Stimulated activated CD8-positive, alpha-beta memory T cell treated with anti-CD3 and anti-CD28 coated beads, Interleukin-15, amount 100 ng/mL, for 24 hours (primary cell): ENCODE measurements around the gene CYS1.

Experiments
- DNase-seq: peaks from one replicate; pipeline ENCODE4 v3.0.0-alpha.2; 2020; ENCODE audit warnings: low read depth

The CYS1 gene

DNA sequence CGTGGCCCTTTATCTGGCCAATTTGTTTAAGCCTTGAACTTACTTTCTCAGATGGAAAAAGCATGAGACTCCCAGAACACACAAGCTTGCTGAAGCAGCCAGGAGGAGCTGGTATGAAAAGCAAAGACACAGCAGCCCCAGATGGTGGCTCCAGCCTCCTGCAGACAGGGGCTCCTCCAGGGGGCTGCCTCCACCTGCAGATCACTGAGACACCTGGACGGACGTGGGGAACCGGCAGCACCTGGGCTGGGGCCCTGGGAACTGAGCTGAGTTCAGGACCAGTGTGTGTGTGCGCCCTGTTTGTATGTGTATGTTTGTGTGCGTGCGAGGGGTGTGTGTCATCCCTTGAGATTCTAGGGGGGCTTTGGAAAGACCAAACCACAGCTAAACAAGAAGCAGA lies 8.6 kb downstream of the CYS1 start:
- DNase-seq, result no peak

DNA sequence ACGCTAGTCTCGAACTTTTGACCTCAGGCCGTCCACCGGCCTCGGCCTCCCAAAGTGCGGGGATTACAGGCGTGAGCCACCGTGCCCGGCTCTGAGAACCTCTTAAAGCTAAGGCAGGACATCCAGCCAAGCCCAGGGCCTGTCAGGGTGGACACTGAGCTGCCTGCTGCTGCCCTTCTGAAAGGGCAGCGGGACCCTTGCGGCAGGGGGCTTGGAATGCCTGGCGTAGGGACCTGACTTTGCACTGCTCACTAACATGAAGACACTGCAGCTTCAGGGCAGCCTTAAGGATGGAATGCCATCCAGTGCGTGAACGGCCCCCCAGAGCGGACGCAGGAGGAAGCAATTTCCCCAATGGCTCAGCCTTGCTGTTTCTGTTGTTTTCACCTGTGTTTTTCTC lies 9.0 kb downstream of the CYS1 start:
- no peak for DNase-seq

DNA sequence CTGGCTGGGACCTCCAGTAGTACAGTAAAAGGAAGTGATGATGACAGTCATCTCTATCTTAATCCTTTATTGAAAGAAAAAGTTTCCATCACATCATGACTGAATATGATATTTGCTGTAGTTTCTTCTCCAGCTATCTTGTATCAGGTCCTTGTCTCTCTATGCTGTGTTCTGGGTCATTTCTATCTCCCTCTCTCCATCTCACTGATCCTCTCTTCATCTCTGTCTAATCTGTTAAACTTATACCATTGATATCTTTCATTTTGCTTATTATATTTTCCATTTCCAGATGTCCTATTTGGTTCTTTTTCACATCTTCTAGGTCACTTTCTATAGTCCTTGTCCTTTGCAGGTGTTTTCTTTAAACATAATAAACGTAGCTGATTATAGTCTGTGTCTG lies 12.3 kb downstream of the CYS1 start:
- DNase-seq, result no peak

DNA sequence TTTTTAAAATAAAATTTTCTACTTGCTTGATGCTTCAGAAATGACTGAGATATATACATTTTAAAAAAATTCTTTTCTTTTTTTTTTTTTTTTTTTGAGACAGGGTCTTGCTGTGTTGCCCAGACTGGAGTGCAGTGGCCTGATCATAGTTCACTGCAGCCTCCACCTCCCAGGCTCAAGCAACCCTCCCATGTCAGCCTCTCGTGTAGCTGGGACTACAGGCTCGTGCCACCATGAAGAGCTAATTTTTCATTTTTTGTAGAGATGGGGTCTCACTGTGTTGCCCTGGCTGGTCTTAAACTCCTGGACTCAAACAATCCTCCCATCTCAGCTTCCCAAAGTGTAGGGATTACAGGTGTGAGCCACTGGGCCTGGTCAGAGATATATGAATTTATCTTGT lies 12.9 kb downstream of the CYS1 start:
- no peak for DNase-seq

DNA sequence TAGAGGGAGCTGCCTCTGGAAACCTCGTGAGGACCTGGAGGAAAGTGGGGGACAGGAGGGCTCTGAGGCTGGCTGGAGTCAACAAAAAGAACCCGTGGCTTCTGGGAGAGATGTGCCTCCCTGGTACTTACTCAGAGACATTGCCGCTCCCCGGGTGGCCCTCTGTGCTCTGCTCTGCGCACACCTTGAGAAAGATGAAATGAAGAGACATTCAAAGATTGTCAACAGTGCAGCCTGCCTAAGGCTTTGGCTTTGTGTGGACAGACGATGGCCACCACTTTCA lies 14.5 kb downstream of the CYS1 start:
- no peak for DNase-seq

DNA sequence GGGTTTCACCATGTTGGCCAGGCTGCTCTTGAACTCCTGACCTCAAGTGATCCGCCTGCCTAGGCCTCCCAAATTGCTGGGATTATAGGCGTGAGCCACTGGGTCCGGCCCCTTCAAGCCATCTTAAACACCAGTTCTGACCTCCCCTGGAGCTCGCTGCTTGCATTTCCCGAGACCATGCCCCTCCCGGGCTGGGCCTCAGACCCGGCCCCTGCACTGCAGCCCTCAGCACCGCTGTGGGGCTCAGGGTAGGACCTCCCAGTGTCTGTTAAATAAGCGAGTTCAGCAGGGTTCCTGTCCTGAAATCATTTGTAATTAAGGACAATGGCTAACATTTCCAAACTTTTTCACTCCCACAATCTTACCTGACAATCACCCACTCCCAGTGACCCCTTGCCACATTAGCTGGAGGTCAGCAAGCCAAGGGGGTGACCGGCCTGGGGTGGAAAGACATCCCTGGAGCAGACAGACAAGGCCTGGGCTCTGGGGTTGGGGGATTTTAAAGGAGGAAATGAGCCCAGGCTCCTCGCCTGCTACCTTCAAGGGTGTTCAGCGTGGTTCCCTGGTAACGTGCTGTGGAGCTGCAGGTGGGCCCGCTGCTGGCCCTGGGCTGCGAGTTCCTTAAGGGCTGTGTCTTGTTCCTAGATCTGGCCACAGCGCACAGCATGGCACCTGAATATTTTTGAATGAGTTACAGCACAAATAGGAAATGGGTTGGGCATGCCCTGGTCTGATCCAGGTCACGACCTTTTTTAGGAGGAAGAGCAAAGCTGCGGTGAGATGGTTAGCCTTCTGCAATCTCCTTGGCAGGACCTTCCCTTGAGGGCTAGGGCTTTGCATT lies 15.1 kb downstream of the CYS1 start:
- no peak for DNase-seq

DNA sequence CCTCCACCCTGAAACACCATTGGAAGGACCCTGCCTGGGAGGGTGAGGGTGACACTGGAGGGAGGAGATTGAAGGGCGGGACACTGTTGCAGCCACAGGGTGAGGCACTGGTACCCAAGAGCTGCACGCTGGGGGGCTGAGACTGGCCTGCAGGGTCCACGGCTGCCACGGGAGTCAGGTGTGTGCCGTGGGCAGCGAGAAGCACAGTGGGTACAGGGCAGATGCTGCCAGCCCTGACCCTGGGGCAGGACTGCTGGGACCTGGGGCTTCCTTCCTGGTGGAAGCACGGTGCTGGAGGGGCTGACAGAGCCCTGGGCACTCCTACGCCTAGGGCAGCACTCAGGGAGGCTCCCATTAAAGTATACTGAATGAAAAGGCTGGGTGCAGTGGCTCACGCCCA lies 16.6 kb downstream of the CYS1 start:
- DNase-seq, result no peak

DNA sequence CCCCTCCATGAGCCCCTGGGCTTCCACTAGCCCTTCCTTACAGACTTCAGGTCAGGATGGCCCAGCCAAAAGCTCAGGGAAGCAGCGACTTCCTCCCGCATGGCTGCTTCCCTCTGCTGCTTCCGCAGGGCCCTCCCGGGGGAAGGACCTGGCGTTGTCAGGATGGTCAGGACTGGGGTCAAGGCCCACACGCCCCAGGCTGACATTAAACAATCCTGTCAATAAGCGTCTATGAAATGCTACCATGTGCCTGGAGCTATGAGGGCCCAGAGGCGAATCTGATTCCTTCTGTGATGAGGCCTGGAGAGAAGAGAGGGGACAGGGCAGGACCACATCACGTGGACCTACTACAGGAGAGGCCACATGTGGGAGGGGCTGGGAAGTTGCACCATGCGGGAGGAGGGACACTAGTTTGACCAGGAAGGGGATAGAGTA lies 17.3 kb downstream of the CYS1 start:
- no peak for DNase-seq

DNA sequence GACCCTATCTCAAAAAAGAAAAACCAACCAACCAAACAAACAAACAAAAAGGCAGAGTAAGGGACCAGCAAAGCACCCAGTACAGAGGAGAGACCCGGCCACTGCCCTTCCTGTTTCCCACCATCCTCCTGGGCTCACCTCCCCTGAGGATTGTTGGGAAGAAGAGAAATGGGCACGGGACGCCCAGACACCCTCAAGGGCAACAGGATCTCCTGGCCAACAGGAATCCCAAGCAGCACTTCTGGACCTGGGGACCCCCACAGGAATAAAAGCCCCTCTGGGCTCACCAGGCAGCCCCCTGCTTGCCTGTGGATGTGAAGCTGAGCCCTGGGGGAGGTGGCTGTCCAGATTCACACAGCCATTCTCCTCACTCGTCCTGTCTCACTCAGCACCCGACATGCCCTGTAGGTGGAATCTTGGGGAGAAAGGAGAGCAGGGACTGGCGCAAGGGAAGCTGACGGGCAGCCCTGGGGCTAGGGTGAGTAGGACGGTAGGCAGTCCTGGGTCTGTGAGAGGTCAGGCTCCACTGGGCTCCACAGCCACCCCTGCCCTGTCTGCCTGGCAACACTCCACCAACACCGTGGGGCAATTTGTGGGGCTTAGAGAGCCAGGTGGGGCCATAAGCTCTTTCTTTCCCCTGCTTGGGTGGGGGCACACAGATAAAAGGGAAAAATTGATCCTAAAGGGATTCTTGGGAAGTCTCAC lies 18.8 kb downstream of the CYS1 start:
- no peak for DNase-seq

DNA sequence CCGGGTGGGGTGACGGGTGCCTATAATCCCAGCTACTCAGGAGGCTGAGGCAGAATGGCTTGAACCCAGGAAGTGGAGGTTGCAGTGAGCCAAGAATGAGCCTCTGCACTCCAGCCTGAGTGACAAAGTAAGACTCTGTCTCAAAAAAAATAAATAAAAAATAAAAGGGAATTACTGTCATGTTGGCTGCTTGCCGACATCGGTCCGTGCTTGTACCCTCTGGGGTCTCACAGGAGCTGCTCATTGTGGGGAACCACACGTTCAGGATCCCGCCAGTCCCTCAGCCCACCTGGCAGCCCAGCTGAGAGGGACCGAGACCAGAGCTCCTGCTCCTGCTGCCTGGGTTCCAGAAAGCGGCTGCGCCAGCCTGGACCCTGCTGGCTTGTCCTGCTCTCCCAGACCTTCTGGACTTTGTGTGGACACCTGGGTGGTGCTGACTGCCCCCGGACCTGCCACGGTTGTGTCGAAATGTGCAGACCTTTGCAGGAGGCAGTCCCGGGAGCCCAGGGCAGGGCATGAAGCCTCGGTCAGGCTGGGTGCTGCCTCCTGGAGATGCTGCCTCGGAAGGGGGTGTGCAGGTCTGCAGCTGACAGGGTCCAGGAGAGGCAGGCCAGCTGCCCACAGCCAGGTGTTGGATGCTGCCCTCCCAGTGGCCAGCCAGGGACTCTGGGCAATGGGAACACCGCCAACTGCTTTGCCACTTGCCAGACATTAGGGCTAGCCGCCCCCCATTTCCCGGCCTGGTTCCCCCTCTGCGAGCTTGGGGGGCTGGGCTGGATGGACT lies 20.5 kb downstream of the CYS1 start:
- DNase-seq, result no peak

DNA sequence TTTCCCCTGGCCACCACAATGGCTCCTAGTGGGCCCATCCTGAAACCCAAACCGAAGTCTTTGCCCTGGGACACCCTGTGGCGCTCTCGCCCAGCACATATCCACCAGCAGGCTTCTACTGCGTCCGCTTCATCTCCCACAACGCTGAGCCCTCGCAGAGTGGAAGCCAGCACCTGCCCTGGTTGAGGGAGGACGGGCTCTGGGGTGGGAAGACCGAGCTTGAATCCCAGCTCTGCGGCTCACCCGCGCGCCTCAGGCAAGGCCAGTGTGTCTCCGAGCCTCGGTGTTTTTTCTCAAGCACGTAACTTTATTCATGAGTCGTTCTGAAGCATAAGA lies 21.2 kb downstream of the CYS1 start:
- no peak for DNase-seq

DNA sequence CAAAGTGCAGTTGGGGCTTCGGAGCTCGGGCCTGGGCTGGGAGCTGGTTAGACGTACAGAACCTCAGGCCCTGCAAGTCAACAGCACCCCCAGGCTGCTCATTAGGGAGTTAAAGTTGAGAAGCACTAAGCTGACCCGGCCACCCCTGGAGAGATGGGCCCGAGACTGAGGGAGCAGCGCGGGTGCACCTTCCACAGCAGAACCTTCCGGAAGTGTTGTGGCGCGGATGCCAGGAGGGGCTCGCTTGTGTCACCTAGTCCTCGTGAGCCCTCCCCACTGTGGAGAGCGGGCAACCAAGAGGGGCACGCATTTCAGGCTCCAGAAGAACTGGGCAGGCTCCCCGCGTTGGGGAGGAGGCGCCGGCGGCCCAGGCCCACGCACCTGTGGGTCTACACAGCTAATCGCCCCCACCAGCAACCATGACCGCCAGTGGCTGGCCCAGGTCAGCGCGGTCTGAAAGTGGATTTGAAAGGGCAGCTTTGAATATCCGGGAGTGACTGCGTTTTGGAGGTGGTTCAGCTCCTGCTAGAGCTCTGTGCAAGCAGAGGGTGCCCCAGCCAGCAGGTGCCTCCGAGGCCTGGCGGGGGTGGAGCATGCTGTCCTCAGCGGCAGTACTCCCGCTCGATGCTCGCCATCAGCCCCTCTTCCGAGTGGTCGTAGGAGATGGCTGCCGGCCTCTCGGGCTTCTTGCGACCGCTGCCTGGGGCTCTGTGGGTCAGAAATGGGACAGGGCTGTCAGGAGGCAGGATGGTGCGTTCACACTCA lies 21.8 kb downstream of the CYS1 start:
- DNase-seq, result no peak

DNA sequence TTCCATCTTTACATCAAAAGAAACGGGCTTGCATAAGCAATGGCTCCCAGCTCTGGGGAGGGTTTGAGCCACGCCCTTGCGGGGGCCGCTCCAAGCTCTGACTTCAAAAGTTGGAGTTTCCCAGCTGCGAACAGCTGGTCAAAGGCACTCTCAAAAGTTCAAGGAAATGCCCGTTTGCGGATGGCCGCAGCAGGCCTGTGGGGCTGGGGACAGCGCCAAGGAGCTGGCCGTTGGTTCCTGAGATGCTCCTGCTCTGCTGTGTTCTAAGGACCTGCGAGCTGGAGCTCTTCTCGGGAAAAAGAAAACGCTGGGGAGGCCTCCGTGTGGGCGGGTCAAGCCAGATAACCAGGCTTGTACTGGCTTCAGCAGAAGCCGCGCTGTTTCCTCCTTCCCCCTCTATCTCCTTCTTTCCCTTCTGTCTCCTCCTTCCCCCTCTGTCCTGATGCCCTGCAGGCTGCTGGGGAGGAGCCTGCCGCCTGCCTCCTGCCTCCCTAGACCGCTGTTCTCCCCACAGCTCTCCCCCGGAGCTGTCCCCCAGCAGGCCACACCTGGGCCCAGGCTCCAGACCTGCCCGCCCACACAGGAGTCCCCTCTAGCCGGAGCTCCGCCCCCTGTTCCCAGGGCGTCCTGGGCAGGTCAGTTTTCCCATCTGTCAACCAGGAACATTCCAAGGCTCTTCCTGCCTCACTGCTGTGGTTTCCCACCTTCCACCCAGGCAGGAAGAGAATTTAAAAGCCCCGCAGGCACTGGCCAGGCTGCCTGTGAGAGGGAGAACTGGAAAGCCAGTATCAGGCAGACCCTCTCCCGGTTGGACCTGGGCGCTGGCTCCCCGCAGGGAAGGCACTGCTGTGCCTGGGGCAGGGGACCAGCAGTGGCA lies 22.7 kb downstream of the CYS1 start:
- no peak for DNase-seq

DNA sequence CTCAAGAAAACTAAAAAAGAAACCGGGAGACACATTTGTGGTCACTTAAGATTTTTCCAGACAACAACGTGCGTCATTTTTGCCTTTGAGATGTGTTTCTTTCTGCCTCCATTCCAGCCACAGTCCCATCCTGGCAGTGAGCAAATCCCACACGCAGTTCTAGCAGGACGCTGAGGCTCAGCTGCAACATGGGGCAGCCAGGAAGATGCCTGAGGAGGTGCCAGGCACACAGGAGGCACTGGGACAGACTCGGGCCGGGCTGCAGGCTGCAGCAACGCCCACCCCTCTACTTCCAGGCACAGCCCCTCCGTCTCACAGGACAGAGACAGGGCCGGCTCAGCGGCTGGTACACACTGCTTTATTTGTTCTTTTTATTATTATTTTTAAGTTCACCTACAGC lies 23.8 kb downstream of the CYS1 start:
- DNase-seq, result no peak

DNA sequence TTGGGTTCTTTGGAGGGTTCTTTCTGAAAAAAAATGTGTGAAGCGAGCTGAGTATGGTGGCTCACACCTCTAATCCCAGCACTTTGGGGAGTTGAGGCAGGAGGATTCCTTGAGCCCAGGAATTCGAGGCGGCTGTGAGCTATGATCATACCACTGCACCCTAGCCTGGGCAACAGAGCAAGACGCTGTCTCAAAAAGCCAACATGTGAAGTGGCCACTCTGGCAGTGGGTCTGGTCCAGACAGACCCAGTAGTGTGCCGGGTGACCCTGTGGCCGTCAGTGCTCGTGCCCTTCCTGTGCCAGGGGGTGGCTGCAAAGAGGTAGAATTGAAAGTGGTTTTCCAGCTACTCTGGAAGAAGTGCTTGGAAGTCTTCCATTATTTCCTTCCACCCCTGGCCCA lies 25.2 kb downstream of the CYS1 start:
- no peak for DNase-seq

DNA sequence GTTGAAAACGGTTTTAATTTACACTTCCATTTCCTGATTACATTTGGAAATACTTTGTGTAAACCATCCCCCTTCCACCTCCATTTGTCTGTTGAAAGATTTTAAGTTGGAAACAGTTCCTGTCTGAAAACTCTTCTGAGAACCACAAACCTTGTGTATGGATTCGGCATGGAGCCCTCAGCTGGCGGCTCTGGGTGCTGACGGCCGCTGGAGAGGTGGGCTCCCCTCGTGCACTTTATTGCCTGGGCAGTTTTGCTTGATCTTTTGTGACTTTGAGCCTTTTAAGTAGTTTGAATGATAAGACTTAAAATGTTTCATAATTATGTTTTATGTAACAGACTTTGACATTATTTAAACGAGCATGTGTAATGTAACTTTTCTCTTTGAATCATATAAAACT lies 25.8 kb downstream of the CYS1 start:
- DNase-seq, result no peak

DNA sequence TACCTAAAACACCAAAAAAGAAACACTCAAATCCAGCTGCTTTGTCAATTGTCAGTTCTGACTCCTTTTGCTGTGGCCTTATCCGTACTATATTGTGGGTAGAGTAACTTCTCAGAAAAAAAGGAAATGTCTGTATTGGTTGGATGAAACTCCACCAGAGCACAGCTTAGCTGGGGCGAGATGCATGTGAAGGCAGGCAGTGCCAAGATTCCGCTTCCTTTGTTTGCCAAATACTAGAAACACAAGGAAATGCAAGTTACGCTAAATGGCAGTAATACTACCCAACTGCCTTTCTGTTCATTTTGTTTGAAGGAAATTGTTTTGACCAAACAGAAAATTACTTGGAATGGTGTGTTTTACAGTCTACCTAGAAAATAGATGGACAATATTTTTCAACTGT lies 26.9 kb downstream of the CYS1 start:
- no peak for DNase-seq

DNA sequence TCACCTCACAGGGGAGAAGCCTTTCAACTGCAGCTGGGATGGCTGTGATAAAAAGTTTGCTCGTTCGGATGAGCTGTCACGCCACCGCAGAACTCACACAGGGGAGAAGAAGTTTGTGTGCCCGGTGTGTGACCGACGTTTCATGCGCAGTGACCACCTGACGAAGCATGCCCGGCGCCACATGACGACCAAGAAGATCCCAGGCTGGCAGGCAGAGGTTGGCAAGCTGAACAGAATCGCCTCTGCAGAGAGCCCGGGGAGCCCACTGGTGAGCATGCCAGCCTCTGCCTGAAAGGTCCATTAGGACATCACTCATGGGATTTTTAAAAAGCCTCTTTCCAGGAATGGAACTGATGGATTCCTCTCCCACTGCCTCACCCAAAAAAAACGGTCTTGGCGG lies 28.0 kb downstream of the CYS1 start:
- DNase-seq, result no peak

DNA sequence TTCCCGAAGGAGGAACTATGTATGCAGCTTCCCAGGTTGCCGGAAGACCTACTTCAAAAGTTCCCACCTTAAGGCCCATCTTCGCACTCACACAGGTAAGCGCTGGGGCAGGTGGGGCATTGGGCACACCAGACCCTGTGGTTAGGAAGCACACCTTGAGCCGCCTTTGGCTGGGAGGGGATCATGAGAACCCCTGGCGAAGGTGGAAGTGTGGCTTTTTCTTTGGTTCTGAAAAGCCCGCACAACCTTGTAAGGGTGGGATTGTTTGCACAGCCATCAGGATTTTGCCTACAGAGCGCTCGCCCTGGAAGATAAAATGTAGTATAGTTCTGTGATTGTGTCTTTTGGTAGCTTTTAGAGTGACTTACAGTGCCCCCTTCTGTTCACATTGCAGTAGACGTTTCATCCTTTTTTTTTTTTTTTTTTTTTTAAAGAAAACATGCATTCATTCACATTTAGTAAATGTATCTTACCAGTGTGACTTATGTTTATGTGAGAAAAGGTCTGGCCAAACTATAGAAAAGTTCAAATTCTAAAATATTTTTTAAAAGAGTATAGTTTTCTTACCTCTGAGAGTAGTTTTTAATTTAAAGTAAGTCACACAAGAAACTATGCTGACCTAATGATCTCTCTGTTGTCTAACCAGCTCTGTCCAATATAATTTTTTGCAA lies 31.6 kb downstream of the CYS1 start:
- DNase-seq, result no peak

DNA sequence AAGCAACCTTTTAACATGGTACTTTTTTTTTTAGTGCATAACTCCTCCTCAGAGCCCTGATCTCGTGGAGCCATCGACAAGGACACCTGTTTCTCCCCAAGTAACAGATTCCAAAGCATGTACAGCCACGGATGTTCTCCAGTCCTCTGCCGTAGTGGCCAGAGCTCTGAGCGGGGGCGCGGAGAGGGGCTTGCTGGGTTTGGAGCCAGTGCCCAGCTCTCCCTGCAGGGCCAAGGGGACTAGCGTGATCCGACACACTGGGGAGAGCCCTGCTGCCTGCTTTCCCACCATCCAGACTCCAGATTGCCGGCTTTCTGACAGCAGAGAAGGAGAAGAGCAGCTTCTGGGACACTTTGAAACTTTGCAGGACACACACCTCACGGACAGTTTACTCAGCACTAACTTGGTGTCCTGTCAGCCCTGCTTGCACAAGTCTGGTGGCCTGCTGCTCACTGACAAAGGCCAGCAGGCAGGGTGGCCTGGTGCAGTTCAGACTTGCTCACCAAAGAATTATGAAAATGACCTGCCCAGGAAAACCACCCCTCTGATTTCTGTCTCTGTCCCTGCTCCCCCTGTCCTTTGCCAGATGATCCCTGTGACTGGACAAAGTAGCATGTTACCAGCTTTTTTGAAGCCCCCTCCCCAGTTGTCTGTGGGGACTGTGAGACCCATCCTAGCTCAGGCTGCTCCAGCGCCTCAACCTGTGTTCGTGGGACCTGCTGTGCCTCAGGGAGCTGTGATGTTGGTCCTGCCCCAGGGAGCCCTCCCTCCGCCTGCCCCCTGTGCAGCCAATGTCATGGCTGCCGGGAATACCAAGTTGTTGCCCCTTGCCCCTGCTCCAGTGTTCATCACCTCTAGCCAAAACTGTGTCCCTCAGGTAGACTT lies 32.4 kb downstream of the CYS1 start:
- DNase-seq, result no peak
